ENCODE results near the gene CELSR1. TPM values are rescaled to one million over a fixed set of nuclear protein-coding genes. Genes with fewer than 3 reads are reported as not detected.

The CELSR1 gene
- total and polyA plus RNA-seq, 8 donors, result 24.6 to 59.8 (median 33.3) TPM

- Histone ChIP-seq H3K4me1 (no peaks in the 10 kb centered on the region), H3K4me3 (no peak overlapping the region), H3K27ac (no peak overlapping the region), H3K36me3 (no peaks in the 10 kb centered on the region), H3K9me3 (no peaks in the 10 kb centered on the region), H3K27me3 (no peaks in the 10 kb centered on the region)
- intact Hi-C loops (cut with DNase I), result no loop called here
- TF ChIP-seq, protein P1, sequence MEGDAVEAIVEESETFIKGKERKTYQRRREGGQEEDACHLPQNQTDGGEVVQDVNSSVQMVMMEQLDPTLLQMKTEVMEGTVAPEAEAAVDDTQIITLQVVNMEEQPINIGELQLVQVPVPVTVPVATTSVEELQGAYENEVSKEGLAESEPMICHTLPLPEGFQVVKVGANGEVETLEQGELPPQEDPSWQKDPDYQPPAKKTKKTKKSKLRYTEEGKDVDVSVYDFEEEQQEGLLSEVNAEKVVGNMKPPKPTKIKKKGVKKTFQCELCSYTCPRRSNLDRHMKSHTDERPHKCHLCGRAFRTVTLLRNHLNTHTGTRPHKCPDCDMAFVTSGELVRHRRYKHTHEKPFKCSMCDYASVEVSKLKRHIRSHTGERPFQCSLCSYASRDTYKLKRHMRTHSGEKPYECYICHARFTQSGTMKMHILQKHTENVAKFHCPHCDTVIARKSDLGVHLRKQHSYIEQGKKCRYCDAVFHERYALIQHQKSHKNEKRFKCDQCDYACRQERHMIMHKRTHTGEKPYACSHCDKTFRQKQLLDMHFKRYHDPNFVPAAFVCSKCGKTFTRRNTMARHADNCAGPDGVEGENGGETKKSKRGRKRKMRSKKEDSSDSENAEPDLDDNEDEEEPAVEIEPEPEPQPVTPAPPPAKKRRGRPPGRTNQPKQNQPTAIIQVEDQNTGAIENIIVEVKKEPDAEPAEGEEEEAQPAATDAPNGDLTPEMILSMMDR (IDR thresholded peaks at IDR 0.05), result no peak
- peak in 1 of 4 donors; percentile 31 for DNase-seq
- no peak for ATAC-seq
These were observed 45.5 kb downstream of the CELSR1 start for GRCh38 chr22:46491946-46492345.

- TF ChIP-seq, protein P1 (IDR thresholded peaks at IDR 0.05), result no peak
- H3K9me3 ChIP-seq, result no peaks in the 10 kb centered on the region
- intact Hi-C loops (cut with DNase I), result no loop called here
- H3K27ac ChIP-seq, result no peak overlapping the region
- DNase-seq (peak in 1 of 4 donors; percentile 36), ATAC-seq (no peak)
- no peaks in the 10 kb centered on the region for H3K27me3 ChIP-seq
- H3K36me3 ChIP-seq, result no peaks in the 10 kb centered on the region
- no peak overlapping the region for H3K4me3 ChIP-seq
- no peaks in the 10 kb centered on the region for H3K4me1 ChIP-seq
These were observed 46.9 kb downstream of the CELSR1 start for GRCh38 chr22:46490538-46490937.

GRCh38 chr22:46486996-46487717 lies 50.3 kb downstream of the CELSR1 start:
- Histone ChIP-seq H3K27ac (no peak overlapping the region), H3K4me3 (no peak overlapping the region), H3K4me1 (no peaks in the 10 kb centered on the region), H3K36me3 (no peaks in the 10 kb centered on the region), H3K27me3 (no peaks in the 10 kb centered on the region), H3K9me3 (no peaks in the 10 kb centered on the region)
- ATAC-seq (no peak), DNase-seq (no peak)
- intact Hi-C loops (cut with DNase I), result no loop called here
- TF ChIP-seq, protein P1 (IDR thresholded peaks at IDR 0.05), result no peak

- Histone ChIP-seq H3K4me1 (no peaks in the 10 kb centered on the region), H3K27me3 (no peaks in the 10 kb centered on the region), H3K9me3 (no peaks in the 10 kb centered on the region), H3K27ac (peak overlapping the region in 1 of 2 donors; percentile 69), H3K4me3 (no peak overlapping the region), H3K36me3 (no peaks in the 10 kb centered on the region)
- intact Hi-C loops (cut with DNase I), result no loop called here
- peak; percentile 69 for ATAC-seq
- TF ChIP-seq, protein P1 (IDR thresholded peaks at IDR 0.05), result no peak
- peak in 1 of 4 donors; percentile 36 for DNase-seq
These were observed 52.4 kb downstream of the CELSR1 start for GRCh38 chr22:46484861-46485595.

DNA sequence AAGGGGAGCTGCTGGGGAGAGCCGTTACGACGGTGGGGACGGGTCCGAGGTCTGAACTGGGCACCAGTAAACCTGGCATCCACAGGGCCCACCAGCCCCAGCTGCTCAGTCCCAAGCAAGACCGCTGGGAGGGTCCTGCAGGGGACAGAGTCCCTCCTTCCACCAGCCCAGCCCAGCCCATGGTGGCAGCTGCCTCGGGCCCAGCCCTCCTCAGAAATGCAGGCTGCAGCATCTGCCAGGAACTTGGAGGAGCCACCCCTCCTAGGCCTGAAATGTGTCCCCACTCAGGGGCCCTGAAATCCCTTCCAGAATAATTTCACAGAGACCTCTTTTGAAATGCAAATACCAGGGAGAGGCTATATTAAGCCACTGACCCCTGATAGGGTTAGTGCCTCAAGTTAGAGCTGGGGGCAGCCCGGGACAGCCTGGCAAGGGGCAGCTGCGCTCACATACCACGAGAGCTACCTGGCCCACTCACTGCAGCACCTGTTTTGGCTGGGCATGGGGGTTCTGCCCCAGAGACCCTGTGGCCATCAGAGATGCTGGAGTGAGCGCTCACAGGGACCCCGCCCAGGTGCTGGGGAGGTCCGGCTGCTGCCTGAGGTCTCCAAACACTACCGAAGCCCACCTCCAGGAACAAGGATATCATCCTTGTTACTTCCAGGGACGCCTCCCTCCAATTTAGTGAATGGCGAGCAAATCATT lies 53.1 kb downstream of the CELSR1 start:
- peak; percentile 78 for ATAC-seq
- intact Hi-C loops (cut with DNase I), result no loop called here

More for the DNA sequence above, 53.1 kb downstream of the CELSR1 start:
- Histone ChIP-seq H3K9me3 (no peaks in the 10 kb centered on the region), H3K36me3 (no peaks in the 10 kb centered on the region), H3K4me3 (no peak overlapping the region), H3K4me1 (no peaks in the 10 kb centered on the region), H3K27me3 (no peaks in the 10 kb centered on the region), H3K27ac (peak overlapping the region in 1 of 2 donors; percentile 69)
- TF ChIP-seq, protein P1 (IDR thresholded peaks at IDR 0.05), result no peak
- DNase-seq, result peak in 1 of 4 donors; percentile 75

Data from left lung (tissue), 10 donors.